ENCODE data around the gene ERG. TPM values are rescaled to one million over a fixed set of nuclear protein-coding genes. Genes with fewer than 3 reads are reported as not detected.

Gene ERG
- total and polyA plus RNA-seq, 3 donors from 2014 or later = 3.7 to 8.0 (median 5.0) TPM

DNA sequence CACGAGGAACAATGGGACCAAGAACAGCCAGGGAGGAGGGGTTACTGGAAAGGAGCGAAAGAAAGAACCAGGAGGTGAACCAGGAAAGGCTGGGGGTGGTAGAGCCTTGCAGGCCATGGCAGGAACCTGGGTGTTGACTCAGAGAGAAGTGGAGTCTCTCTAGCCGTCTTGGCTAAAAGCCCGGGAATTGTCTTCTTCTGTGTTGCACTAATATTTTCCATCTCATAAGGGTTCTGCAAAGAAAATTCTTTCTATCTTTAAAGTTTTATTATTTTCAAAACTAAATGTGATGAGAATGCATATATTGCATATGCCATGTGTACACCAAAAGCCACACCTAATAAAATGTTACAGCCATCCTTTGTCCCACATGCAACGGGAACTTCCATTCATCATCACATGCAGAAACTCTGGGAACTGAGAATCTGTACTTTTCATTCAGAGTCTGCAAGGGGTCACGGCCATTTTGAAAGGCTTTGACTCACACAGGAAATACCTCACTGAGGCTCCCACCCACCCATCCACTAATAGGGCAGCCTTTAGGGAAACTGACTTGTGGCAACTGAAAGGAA, 38.0 kb downstream of the ERG start:
- Histone ChIP-seq H3K27me3 (no peaks in the 10 kb centered on the region), H3K27ac (no peak overlapping the region), H3K36me3 (ENCODE audit: low read depth, missing control alignments) (no peaks in the 10 kb centered on the region), H3K4me3 (no peak overlapping the region), H3K4me1 (no peaks in the 10 kb centered on the region), H3K9me3 (no peaks in the 10 kb centered on the region)
- WGBS, 2 donors = 70 to 73% methylated on average over 6 of the region's 6 CpGs
- DNase-seq = no peak
- intact Hi-C loops (cut with DNase I; ENCODE audit: low total_unique reads) = no loop called here
- no peak for TF ChIP-seq POLR2A (IDR thresholded peaks at IDR 0.05)
- TF ChIP-seq, protein P1, sequence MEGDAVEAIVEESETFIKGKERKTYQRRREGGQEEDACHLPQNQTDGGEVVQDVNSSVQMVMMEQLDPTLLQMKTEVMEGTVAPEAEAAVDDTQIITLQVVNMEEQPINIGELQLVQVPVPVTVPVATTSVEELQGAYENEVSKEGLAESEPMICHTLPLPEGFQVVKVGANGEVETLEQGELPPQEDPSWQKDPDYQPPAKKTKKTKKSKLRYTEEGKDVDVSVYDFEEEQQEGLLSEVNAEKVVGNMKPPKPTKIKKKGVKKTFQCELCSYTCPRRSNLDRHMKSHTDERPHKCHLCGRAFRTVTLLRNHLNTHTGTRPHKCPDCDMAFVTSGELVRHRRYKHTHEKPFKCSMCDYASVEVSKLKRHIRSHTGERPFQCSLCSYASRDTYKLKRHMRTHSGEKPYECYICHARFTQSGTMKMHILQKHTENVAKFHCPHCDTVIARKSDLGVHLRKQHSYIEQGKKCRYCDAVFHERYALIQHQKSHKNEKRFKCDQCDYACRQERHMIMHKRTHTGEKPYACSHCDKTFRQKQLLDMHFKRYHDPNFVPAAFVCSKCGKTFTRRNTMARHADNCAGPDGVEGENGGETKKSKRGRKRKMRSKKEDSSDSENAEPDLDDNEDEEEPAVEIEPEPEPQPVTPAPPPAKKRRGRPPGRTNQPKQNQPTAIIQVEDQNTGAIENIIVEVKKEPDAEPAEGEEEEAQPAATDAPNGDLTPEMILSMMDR (IDR thresholded peaks at IDR 0.05) = no peak

DNA sequence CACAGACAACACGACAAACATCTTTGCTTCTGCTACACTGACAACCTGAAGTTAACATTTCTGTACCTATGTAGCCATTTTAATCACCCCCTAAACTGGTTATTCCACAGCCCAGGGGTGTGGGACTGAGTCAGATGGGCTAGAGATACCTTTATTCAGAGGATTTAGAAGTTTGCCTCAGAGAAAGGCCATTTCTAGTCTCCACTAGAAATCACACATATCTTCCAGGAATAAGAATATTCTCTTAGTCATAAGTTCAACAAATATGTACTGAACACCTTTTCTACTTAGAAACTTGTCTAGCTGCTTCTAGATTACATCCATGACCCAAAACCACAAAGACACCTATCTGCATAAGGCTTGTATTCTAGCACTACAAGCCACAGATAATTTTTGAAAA, 38.8 kb downstream of the ERG start:
- TF ChIP-seq POLR2A (IDR thresholded peaks at IDR 0.05) = no peak
- TF ChIP-seq, protein P1 (IDR thresholded peaks at IDR 0.05) = no peak
- no peak overlapping the region for H3K4me3 ChIP-seq
- no peaks in the 10 kb centered on the region for H3K4me1 ChIP-seq
- intact Hi-C loops (cut with DNase I; ENCODE audit: low total_unique reads) = no loop called here
- WGBS, 2 donors = 88 to 92% methylated on average over 1 of the region's 1 CpG
- H3K27me3 ChIP-seq = no peaks in the 10 kb centered on the region
- no peak overlapping the region for H3K27ac ChIP-seq
- H3K9me3 ChIP-seq = no peaks in the 10 kb centered on the region
- H3K36me3 ChIP-seq (ENCODE audit: low read depth, missing control alignments) = no peaks in the 10 kb centered on the region
- DNase-seq = no peak

DNA sequence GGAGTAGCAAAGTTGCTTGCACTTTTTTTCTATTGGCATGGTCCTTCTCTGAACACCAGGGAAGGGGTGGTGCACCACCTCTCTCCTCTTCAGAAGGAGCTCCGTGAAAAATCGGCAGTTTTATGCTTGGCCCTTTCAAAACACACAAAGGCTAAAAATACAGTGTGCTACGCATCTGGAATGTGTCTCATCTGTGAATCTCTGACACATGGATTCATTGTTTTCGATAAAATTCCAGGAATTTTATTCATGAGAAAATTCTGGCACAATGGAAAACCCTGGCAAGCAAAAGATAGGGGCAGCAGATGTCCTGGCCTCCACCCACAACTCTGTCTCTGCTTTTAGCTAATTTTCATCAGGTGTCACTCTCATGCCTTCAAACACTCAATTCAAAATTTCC, 42.9 kb downstream of the ERG start:
- DNase-seq = no peak
- WGBS, 2 donors = 54 to 60% methylated on average over 4 of the region's 4 CpGs
- TF ChIP-seq POLR2A (IDR thresholded peaks at IDR 0.05) = no peak
- TF ChIP-seq, protein P1 (IDR thresholded peaks at IDR 0.05) = no peak
- Histone ChIP-seq H3K4me3 (no peak overlapping the region), H3K27me3 (no peaks in the 10 kb centered on the region), H3K36me3 (ENCODE audit: low read depth, missing control alignments) (no peaks in the 10 kb centered on the region), H3K4me1 (no peaks in the 10 kb centered on the region), H3K27ac (no peak overlapping the region), H3K9me3 (no peaks in the 10 kb centered on the region)
- intact Hi-C loops (cut with DNase I; ENCODE audit: low total_unique reads) = no loop called here

DNA sequence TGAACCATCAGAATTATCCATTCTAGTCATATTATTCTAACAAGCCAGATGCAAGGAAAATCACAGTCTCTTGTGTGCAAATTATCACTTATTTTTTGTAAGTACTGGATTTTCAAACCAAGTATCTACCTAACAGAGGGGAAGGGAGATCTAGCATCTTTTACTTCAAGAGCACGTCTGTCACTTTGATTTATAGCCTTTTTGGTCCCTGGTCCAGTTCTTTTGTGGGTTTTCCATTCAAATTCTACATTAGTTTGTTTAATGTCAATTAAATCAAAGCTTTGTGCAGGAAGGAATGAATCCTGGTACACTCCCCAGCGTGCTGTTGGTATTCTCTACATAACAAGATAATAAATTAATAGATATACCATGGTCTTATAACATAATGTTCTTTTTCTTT, 43.6 kb downstream of the ERG start:
- 73 to 84% methylated on average over 2 of the region's 2 CpGs for WGBS, 2 donors
- no peaks in the 10 kb centered on the region for H3K27me3 ChIP-seq
- H3K4me1 ChIP-seq = no peaks in the 10 kb centered on the region
- TF ChIP-seq POLR2A (IDR thresholded peaks at IDR 0.05) = no peak
- TF ChIP-seq, protein P1 (IDR thresholded peaks at IDR 0.05) = no peak
- no peak for DNase-seq
- H3K36me3 ChIP-seq (ENCODE audit: low read depth, missing control alignments) = no peaks in the 10 kb centered on the region
- no peak overlapping the region for H3K27ac ChIP-seq
- H3K9me3 ChIP-seq = no peaks in the 10 kb centered on the region
- no peak overlapping the region for H3K4me3 ChIP-seq
- intact Hi-C loops (cut with DNase I; ENCODE audit: low total_unique reads) = no loop called here

DNA sequence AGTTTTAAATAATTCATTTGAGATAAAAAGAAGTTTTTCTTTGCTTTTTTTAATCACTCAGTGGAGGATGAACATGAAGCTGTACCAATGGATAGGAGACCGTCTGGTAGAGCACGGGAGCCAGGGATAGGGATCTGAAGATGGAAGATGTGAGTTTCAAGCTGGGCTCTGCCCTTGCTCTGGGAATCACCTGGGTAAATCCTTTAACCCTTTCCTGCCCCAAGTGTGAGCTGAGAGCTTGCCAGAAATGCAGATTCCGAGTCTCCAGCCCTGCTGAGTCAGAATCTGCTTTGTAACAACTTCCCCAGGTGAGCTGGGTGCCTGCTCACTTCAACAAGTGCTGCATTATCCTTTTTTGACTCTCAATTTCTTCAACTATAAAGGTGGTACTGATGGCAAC, 44.1 kb downstream of the ERG start:
- Histone ChIP-seq H3K27me3 (no peaks in the 10 kb centered on the region), H3K4me3 (no peak overlapping the region), H3K27ac (no peak overlapping the region), H3K4me1 (no peaks in the 10 kb centered on the region), H3K36me3 (ENCODE audit: low read depth, missing control alignments) (no peaks in the 10 kb centered on the region), H3K9me3 (no peaks in the 10 kb centered on the region)
- intact Hi-C loops (cut with DNase I; ENCODE audit: low total_unique reads) = no loop called here
- no peak for DNase-seq
- TF ChIP-seq, protein P1 (IDR thresholded peaks at IDR 0.05) = no peak
- no peak for TF ChIP-seq POLR2A (IDR thresholded peaks at IDR 0.05)
- 48% methylated on average over 3 of the region's 3 CpGs for WGBS, 2 donors

All from testis (tissue), 3 donors.